ENCODE measurements around the gene GNG2.

GNG2 gene

GRCh38 chr14:52008136-52008535 lies 147.7 kb downstream of the GNG2 start:
- intact Hi-C loops (cut with DNase I) = no loop called here
- DNase-seq = no peak

GRCh38 chr14:52010173-52010693 lies 149.8 kb downstream of the GNG2 start:
- no peak for DNase-seq
- intact Hi-C loops (cut with DNase I) = no loop called here

GRCh38 chr14:52011523-52011922 lies 151.1 kb downstream of the GNG2 start:
- DNase-seq = peak in 23 of 42 donors; percentile 12 to 65 (median 40)
- intact Hi-C loops (cut with DNase I) = no loop called here

DNA sequence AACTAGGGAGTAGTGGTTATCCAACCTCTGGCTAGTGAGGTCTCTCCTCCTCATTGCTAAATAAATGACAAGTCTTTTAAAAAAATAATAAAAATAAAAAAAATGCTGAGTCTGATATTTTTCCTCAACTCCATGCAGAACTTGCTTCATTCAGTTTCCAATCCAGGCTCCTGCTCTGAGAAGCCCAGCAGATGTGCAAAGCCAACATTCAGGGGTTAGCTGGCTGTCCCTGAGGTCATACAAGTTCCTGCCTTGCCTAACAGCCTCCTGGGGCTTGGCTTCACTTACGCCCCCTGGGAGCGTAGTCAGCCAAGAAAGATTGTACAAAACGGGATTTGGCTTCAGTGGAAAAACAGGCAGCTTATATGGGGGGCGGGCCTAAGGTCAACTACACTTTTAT lies 152.2 kb downstream of the GNG2 start:
- intact Hi-C loops (cut with DNase I) = no loop called here
- no peak for DNase-seq

- intact Hi-C loops (cut with DNase I) = no loop called here
- DNase-seq = peak in 19 of 42 donors; percentile 10 to 70 (median 36)
These were observed 153.7 kb downstream of the GNG2 start for GRCh38 chr14:52013984-52014600.

- peak; percentile 34 to 85 (median 70) for DNase-seq
- intact Hi-C loops (cut with DNase I) = no loop called here
These were observed 154.3 kb downstream of the GNG2 start for GRCh38 chr14:52014601-52015267.

- intact Hi-C loops (cut with DNase I) = no loop called here
- peak; percentile 30 to 90 (median 68) for DNase-seq
These were observed 155.1 kb downstream of the GNG2 start for GRCh38 chr14:52015411-52016030.

GRCh38 chr14:52018252-52018651 lies 157.8 kb downstream of the GNG2 start:
- DNase-seq = no peak
- intact Hi-C loops (cut with DNase I) = no loop called here

GRCh38 chr14:52018970-52019369 lies 158.6 kb downstream of the GNG2 start:
- intact Hi-C loops (cut with DNase I) = no loop called here
- DNase-seq = no peak
